Stimulated activated CD4-positive, alpha-beta T cell treated with anti-CD3 and anti-CD28 coated beads, Interleukin-4, amount 100 ng/mL, for 24 hours (primary cell): ENCODE data around the gene RGS6.

Source experiments
- DNase-seq: peaks from one replicate; pipeline ENCODE4 v3.0.0-alpha.2; 2020

The RGS6 gene

GRCh38 chr14:72416081-72416849 lies 484.0 kb downstream of the RGS6 start:
- no peak for DNase-seq

- DNase-seq, result no peak
Measured at GRCh38 chr14:72416892-72417291, 484.7 kb downstream of the RGS6 start.

DNA sequence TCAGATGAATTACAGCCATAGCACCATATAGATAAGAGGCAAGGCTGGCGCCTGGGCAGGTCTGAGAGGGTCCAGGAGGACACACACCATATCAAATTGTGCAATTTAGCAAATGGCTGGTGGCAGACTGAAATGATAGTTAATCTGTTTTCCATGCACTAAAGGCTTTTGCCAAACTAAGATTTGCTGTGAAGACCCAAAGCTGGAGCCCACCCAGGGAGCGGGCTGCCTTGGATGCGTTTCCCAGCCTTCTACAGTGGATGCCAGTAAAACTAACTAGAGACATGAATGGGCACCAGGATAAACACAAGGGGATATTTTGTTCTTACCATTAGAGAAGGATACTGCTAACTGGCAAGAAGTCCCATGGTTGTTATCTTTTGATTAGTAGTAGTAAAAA lies 486.6 kb downstream of the RGS6 start:
- no peak for DNase-seq

GRCh38 chr14:72419226-72419775 lies 487.1 kb downstream of the RGS6 start:
- no peak for DNase-seq

DNA sequence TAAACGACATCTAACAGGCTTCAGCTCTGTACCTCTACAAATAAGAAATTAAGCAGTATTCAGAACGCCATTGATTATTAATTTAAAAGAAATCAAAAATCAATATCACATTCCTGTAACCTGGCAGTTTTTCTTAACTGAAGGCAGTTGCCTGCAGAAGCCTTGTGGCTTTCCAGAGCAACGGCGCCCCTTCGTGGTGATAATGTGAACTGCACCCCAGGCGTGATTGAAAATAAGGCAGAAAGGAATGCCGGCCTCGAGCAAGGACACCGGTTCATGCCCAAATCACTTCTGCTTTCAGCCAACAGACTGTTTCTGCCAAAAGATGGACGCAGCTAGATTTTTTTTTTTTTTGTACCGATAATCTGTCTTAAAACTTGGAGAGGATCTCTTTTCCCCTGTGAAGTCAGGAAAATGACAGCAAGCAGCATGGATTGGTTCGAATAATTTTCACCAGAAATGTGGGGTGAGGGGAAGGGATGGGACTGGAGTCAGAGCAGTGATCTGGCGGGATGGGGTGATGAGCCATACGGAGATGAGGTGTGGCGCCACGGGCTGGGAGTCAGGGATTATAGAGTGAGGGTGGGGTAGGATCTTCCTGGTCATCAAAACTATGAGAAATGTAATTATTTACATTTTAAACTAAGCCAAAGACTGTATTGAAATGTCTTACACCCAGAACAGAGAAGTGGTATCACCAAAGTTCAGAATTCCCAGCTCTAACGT lies 488.7 kb downstream of the RGS6 start:
- DNase-seq, result peak; percentile 73

DNA sequence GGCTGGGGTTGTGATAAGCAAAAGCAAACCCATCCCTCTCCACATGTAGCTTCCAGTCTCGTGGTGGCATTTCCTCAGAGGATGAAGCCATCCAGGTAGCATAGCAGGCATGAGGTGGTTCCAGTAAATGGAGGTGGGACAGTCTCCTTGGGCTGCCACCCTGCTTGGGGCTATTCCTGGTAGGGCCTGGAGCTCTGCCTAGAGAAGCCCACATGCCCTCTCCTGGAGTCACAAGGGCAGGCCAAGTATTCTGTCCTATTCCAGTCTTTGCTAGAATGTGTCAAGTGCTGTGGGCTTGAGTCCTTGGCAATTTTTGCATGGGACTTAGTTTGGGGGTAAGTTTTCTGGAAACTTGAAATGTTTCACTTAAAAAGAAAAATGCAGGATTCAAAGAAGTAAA lies 491.7 kb downstream of the RGS6 start:
- DNase-seq, result no peak

- DNase-seq, result no peak
Measured at GRCh38 chr14:72430457-72430856, 498.2 kb downstream of the RGS6 start.

DNA sequence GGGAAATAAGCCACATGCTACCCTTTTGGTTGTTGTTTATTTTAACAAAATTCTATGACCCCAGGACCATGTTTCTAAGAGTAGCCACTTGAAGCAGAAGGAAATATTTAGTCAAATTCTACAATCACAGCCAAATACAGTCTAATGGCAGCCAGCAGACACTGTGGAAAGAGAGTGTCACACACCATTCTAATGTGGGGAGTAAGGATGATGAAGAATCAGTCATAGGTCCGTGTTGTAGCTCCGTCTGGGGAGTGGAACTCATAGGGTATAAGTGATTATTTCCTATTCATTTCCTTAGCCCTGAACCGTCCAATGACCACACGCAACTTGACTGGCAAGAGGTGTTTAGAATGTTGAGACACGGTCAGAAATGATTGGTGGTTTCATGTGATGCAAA lies 500.5 kb downstream of the RGS6 start:
- no peak for DNase-seq

DNA sequence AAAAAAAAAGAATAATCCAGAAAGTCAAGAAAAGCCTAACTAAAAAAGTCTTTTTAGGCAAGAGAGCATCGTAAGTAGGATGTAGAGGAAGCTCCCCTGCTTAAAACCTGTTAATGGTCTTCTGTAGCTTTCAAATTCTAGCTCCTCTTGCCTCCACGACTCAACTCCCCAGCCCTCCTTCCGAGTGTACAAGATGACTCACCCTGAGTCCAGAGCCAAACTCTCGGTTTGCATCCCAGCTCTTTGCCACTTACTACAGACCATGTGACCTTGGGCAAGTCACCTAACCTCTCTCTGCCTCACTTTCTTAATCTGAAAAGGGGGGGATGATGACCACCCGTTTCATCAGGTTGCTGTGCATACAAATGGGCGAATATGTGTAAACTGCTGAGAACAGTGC lies 501.3 kb downstream of the RGS6 start:
- no peak for DNase-seq

- no peak for DNase-seq
Measured at GRCh38 chr14:72434856-72435255, 502.6 kb downstream of the RGS6 start.

GRCh38 chr14:72439707-72440106 lies 507.5 kb downstream of the RGS6 start:
- DNase-seq, result no peak

DNA sequence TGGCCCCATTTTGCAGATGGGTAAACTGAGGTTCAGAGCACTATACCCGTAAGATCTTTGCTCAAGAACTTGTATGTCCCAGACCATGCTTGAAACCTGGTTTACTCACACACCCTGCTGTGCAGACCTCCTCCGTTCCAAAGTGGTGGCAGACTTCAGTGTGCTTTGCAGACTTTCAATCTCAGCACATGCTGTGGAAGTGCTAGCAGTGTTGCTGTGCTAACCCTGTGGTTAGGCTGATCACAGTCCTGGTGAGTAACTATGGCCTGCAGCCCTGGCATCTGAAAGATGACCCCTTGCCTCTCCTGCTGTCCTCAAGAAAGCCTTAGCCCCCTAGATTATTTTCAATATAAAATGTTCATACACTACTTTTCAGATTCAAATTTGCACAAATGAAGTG lies 511.0 kb downstream of the RGS6 start:
- DNase-seq, result no peak

DNA sequence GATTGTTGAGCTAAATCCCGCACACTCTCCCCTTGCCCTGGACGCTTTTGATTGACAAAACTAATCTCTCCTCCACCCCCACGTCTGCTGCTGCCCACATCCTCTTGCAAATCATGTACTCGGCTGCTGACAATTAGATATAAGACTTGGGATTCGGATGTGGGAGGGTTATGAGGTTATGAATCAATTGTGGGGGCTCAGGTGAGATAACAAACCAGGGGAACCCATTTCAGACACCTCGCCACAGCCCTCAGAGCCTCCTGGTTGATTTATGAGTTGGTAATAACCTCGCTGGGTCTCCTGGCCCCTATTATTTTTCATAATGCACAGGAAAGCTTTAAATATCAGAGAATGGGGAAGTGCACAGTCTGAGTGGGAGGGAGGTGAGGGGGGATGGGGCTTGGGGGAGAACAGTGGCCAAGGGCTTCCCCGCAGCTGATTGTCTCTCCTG lies 511.8 kb downstream of the RGS6 start:
- DNase-seq, result peak; percentile 38

DNA sequence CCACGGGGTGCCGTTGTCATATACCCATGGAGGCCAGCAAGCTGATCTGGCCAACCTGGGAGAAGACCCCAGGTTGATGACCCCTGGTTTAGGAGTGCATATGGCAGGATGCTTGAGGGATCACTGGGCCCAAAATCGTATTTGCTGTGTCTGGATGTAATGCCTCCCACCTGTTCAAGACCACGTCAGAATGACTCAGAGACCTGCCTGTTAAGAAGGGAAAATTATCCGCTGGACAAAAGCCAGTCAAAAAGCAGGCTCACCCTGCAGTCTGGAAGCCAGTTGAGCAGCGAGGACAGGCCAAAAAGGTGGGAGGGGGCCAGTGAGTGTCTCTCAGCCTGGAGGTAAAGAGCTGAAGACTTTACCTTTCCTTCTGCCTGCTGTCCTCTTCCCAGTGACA lies 512.5 kb downstream of the RGS6 start:
- DNase-seq, result no peak

DNA sequence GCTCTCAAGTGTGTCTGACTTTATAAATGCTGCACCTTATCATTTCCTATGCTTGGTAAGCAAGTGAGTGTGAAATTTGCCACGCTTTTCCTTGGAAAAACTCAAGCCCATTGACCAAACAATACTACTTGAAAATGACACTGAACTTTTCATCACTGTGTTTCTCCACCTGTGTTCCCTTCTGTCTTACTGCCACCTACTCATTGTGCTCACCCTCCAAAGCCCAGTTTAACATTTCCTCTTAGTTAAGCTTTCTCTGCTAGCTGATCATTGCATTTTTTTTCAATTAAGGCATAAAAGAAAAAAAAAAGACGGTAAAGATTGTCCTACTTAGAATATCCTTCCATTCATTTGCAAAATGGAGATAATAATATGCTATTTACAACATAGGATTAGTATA lies 516.0 kb downstream of the RGS6 start:
- DNase-seq, result no peak

DNA sequence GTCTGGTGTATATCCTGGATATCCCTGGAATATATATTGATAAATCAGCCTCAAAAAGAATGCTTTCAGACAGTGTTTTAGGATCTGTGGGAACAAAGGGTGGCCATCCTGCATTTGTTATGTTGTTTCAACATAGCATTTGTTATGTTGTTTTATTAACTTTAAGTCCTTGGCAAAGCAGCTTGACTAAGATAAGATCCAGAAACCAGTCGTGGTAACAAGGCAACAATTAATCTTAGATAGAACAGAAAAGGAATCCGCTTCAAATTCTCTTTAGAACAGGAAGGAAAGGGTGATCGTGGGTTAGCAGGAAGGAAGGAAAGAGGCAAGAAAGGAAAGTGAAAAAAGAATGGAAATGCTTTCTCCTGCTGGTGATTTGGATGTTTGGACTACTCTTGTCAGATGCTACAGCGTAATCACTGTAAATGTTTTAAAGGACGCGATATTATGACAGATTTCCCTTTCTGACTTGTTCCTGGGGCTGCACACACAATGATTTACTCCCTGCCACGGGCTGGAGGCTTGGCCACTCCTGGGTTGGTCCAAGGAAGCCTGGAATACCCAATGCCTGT lies 518.3 kb downstream of the RGS6 start:
- DNase-seq, result no peak

DNA sequence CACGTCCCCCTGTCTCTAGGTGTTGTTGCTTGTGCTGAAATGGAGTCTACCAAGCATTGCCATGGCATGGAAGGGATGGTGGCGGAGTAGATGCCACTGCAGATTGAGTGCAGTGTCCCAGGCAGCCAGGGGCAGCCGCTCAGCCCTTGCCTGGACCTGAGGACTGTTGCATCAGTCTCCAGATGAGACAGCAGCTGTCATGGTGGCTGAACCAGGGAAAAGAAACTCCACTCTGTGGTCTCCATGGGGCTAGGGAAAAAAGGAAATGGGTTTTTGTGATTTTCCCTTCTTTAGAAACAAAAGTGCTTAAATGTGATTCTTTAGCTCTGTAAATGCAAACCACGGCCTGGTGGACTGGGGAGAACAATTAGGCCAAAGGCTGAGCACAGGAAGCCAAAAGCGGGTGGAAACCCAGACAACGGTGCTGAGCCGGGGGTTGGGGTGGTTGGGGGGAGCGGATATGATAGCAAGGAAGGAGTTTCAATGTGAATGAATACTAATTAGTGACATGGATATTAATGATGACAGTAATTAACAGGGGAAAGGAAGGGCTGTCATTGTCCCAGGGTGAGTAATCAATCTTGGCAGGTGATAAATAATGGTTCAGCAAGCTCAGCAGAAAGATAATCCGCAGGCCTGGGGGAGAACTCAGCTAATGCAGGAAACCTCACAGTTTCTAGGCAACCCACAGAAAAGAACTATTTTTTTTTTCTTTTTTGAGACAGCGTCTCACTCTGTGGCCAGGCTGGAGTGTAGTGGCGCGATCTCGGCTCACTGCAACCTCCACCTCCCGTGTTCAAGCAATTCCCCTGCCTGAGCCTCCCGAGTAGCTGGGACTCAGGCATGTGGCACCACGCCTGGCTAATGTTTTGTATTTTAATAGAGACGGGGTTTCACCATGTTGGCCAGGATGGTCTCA lies 519.1 kb downstream of the RGS6 start:
- peak; percentile 35 for DNase-seq

DNA sequence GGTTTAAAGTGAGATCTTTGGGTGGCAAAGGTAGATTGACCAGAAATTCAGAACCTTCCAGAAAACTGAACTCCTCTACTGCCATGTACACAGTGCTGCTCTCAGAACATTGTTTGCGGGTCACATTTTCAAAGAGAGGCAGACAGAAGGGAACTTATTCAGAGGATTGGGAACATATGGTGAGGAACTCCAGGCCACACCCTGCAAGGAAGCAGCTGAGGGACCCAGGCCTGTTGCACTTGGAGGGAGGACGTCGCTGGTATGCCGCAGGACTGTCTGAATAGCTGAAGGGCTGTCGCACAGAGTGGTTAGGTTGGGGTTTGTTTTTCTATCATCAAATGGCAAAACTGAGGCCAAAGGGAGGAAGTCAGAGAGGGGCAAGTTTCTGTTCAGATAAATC lies 520.5 kb downstream of the RGS6 start:
- no peak for DNase-seq

GRCh38 chr14:72454388-72455160 lies 522.3 kb downstream of the RGS6 start:
- DNase-seq, result no peak

DNA sequence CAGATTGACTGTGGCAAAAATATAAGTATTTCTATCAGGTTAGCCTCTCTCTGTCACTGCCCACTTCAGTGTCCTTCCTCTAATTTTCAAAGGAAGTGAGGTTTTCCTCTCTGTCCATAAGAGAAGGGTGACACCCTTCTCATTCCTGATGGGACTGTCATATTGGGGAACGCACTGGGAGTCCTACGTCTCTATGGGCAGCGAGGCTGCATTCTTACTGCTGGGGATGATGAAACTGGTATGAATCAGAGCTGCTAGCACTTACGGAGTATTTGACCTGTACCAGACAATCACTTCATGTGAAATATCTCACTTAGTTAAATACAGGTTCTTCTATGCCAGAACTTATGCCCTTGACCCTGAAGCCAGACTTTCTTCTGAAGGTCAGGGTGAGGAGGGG lies 525.4 kb downstream of the RGS6 start:
- no peak for DNase-seq

DNA sequence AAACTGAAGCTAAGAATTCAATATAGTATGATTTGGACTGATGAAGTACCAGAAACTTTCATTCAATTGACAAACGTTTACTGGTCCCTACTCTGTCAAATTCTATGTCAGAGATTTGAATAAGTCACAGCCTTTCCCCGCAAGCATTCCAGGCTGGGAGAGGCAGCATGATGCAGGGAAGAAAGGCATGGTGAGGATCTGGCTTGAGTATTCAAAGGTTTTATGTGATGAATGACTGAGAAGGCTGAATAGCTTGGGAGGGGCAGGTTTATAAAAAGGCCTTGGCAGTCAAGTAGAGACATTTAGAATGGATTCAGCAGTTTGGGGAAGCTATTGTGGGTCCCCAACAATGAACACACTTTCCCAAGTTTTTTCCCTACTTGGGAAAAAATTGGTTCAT lies 529.8 kb downstream of the RGS6 start:
- no peak for DNase-seq

- no peak for DNase-seq
Measured at GRCh38 chr14:72463291-72463866, 531.1 kb downstream of the RGS6 start.
